GM12801 (cell line): ENCODE measurements around the gene C16orf96.

Experiments
- CTCF ChIP-seq: IDR thresholded peaks from one replicate; pipeline ENCODE4 v1.5.1; 2011; ENCODE audit warnings: control low read depth; ENCODE audit not compliant: insufficient read length; ENCODE audit errors: extremely low read depth

C16orf96 gene

GRCh38 chr16:4511441-4512082 is 44.6 kb upstream of the C16orf96 start:
- TF ChIP-seq CTCF = no peak

- no peak for TF ChIP-seq CTCF
These were observed 43.7 kb upstream of the C16orf96 start for GRCh38 chr16:4512473-4512872.

- no peak for TF ChIP-seq CTCF
These were observed 42.9 kb upstream of the C16orf96 start for GRCh38 chr16:4513086-4513860.

- TF ChIP-seq CTCF = no peak
These were observed 42.3 kb upstream of the C16orf96 start for GRCh38 chr16:4513881-4514280.

GRCh38 chr16:4514606-4515005 is 41.5 kb upstream of the C16orf96 start:
- no peak for TF ChIP-seq CTCF

GRCh38 chr16:4515611-4516233 is 40.4 kb upstream of the C16orf96 start:
- no peak for TF ChIP-seq CTCF

- TF ChIP-seq CTCF = no peak
These were observed 38.1 kb upstream of the C16orf96 start for GRCh38 chr16:4517812-4518680.
